HG03139 (cell line): ENCODE results near the gene WWC2.

ENCODE experiments used
- ATAC-seq: cut with Tn5 transposase; IDR thresholded peaks from one replicate; pipeline ENCODE4 v1.9.1; 2021; ENCODE audit not compliant: unreplicated experiment

Gene WWC2

GRCh38 chr4:183164963-183165362 lies 65.9 kb downstream of the WWC2 start:
- no peak for ATAC-seq

- no peak for ATAC-seq
Observed at GRCh38 chr4:183165376-183165775, 66.3 kb downstream of the WWC2 start.

- ATAC-seq: no peak
Observed at GRCh38 chr4:183170894-183171293, 71.8 kb downstream of the WWC2 start.

- ATAC-seq: no peak
Observed at GRCh38 chr4:183171484-183172267, 72.6 kb downstream of the WWC2 start.

- no peak for ATAC-seq
Observed at GRCh38 chr4:183172881-183173280, 73.8 kb downstream of the WWC2 start.

- no peak for ATAC-seq
Observed at GRCh38 chr4:183173580-183174526, 74.8 kb downstream of the WWC2 start.

GRCh38 chr4:183175631-183176232 lies 76.7 kb downstream of the WWC2 start:
- ATAC-seq: no peak

GRCh38 chr4:183177001-183177400 lies 77.9 kb downstream of the WWC2 start:
- ATAC-seq: no peak

- ATAC-seq: no peak
Observed at GRCh38 chr4:183178201-183178600, 79.1 kb downstream of the WWC2 start.

- ATAC-seq: no peak
Observed at GRCh38 chr4:183180096-183180495, 81.0 kb downstream of the WWC2 start.

- no peak for ATAC-seq
Observed at GRCh38 chr4:183180621-183181020, 81.6 kb downstream of the WWC2 start.

GRCh38 chr4:183181081-183181480 lies 82.0 kb downstream of the WWC2 start:
- ATAC-seq: no peak

GRCh38 chr4:183182873-183183725 lies 84.0 kb downstream of the WWC2 start:
- no peak for ATAC-seq

GRCh38 chr4:183183906-183184535 lies 85.0 kb downstream of the WWC2 start:
- ATAC-seq: no peak

GRCh38 chr4:183185018-183185417 lies 86.0 kb downstream of the WWC2 start:
- ATAC-seq: no peak

- no peak for ATAC-seq
Observed at GRCh38 chr4:183185559-183185958, 86.5 kb downstream of the WWC2 start.

- no peak for ATAC-seq
Observed at GRCh38 chr4:183186813-183187212, 87.8 kb downstream of the WWC2 start.

- no peak for ATAC-seq
Observed at GRCh38 chr4:183190900-183191527, 92.0 kb downstream of the WWC2 start.

- ATAC-seq: no peak
Observed at GRCh38 chr4:183191630-183192029, 92.6 kb downstream of the WWC2 start.

- ATAC-seq: no peak
Observed at GRCh38 chr4:183192571-183192970, 93.5 kb downstream of the WWC2 start.
